K562 (cell line): ENCODE measurements around the gene CAMK1D. TPM values are rescaled to one million over a fixed set of nuclear protein-coding genes. Genes with fewer than 3 reads are reported as not detected.

ENCODE experiments used
- CC2D1A ChIP-seq: fragments of 450-650 bp; IDR thresholded peaks from 2 replicates; pipeline ENCODE4 v1.6.1; 2017; ENCODE audit warnings: mild to moderate bottlenecking
- HDAC1 ChIP-seq, 2 experiments: fragments of 450-650 bp; IDR thresholded peaks; 2 replicates each; pipeline ENCODE4 v1.6.1; 2016 to 2017; ENCODE audit warnings: inconsistent platforms in 1 of 2, mild to moderate bottlenecking in 1 of 2, moderate library complexity in 1 of 2
- ZSCAN32 ChIP-seq: fragments of 450-650 bp; formaldehyde crosslinking; IDR thresholded peaks from 2 replicates; pipeline ENCODE4 v1.4.0; 2020; ENCODE audit warnings: mild to moderate bottlenecking, moderate library complexity
- polyA plus RNA-seq, 8 experiments: library from polyadenylated mRNA; depleted of rRNA in 4 of 8; stranded (reverse) in 5 of 8; unstranded in 3 of 8; fragments of >200 nt; fragmentation: Nextera tagmentation in 2 of 8; fragmentation: Illumina TruSeq in 1 of 8; extraction: Ambion mirVana in 2 of 8; extraction: Trizol in 1 of 8; gene quantifications; 2 replicates each; pipeline versions ENCODE4 v1.2.1 to v1.2.3, GENCODE V29; 2011 to 2014; ENCODE audit warnings: inconsistent platforms in 1 of 8, missing spikeins in 1 of 8
- total RNA-seq, 7 experiments: library from RNA; depleted of rRNA in 6 of 7; stranded (reverse); fragments of >200 nt in 6 of 7; fragmentation: Illumina TruSeq in 2 of 7; extraction: Trizol in 2 of 7; gene quantifications; 2 replicates each; pipeline versions ENCODE4 v1.2.1 to v1.2.3, GENCODE V29; 2011 to 2021; ENCODE audit warnings: low replicate concordance in 1 of 7
- TF ChIP-seq, protein P1 (sequence below): fragments of 450-650 bp; IDR thresholded peaks from 2 replicates; pipeline ENCODE4 v1.6.1; 2016; ENCODE audit warnings: low read depth

The CAMK1D gene
- total and polyA plus RNA-seq, 9 of the 15 experiments (the other 6 are each of a cell fraction or from before 2014, with no cell fraction given), result 0.12 to 0.24 (median 0.20) TPM; not detected in 5

DNA sequence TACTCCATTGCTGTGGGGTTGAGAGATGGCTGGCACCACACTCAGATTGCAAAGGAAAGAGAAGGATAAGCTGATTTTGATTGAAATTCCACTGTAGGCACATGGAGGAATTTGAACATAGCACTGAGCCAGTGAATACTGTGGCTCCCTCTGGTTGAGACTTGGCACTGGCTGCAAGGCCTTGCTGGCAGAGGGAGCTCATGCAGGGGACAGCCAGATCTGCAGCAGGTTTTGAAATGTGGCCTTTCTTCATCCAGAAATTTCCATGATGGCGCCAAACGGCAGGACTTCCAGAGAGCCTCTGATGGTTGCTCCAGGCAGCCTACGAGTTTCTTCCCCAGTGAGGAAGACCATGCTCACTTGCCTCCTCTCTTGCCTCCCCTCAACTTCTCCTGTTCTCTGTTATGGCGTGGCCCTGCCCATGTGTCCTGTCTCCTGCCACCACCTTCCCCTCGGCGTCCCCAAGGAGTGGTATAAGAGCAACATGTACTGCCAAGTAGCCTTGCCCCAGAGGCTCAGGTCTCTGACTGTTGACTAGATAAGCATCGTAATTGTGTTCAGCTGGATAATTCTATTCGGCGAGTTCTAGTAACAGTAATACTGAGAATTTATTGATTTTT is 386.6 kb downstream of the CAMK1D start (continued):
- TF ChIP-seq, protein P1, sequence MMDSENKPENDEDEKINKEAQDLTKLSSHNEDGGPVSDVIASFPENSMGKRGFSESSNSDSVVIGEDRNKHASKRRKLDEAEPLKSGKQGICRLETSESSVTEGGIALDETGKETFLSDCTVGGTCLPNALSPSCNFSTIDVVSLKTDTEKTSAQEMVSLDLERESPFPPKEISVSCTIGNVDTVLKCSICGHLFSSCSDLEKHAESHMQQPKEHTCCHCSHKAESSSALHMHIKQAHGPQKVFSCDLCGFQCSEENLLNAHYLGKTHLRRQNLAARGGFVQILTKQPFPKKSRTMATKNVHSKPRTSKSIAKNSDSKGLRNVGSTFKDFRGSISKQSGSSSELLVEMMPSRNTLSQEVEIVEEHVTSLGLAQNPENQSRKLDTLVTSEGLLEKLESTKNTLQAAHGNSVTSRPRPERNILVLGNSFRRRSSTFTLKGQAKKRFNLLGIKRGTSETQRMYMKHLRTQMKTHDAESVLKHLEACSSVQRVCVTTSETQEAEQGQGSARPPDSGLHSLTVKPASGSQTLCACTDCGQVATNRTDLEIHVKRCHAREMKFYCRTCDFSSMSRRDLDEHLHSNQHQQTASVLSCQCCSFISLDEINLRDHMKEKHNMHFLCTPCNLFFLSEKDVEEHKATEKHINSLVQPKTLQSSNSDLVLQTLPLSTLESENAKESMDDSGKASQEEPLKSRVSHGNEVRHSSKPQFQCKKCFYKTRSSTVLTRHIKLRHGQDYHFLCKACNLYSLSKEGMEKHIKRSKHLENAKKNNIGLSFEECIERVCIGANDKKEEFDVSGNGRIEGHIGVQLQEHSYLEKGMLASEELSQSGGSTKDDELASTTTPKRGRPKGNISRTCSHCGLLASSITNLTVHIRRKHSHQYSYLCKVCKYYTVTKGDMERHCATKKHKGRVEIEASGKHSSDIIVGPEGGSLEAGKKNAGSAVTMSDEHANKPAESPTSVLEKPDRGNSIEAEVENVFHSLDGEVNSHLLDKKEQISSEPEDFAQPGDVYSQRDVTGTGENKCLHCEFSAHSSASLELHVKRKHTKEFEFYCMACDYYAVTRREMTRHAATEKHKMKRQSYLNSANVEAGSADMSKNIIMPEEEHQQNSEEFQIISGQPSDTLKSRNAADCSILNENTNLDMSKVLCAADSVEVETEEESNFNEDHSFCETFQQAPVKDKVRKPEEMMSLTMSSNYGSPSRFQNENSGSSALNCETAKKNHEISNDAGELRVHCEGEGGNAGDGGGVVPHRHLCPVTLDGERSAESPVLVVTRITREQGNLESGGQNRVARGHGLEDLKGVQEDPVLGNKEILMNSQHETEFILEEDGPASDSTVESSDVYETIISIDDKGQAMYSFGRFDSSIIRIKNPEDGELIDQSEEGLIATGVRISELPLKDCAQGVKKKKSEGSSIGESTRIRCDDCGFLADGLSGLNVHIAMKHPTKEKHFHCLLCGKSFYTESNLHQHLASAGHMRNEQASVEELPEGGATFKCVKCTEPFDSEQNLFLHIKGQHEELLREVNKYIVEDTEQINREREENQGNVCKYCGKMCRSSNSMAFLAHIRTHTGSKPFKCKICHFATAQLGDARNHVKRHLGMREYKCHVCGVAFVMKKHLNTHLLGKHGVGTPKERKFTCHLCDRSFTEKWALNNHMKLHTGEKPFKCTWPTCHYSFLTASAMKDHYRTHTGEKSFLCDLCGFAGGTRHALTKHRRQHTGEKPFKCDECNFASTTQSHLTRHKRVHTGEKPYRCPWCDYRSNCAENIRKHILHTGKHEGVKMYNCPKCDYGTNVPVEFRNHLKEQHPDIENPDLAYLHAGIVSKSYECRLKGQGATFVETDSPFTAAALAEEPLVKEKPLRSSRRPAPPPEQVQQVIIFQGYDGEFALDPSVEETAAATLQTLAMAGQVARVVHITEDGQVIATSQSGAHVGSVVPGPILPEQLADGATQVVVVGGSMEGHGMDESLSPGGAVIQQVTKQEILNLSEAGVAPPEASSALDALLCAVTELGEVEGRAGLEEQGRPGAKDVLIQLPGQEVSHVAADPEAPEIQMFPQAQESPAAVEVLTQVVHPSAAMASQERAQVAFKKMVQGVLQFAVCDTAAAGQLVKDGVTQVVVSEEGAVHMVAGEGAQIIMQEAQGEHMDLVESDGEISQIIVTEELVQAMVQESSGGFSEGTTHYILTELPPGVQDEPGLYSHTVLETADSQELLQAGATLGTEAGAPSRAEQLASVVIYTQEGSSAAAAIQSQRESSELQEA, result no peak
- TF ChIP-seq HDAC1 (IDR thresholded peaks at IDR 0.05) (no peak), ZSCAN32 (CRISPR knock-in tag) (no peak), CC2D1A (no peak)
